H1 (cell line): Measurements from ENCODE around the gene RPIA. TPM values are rescaled to one million over a fixed set of nuclear protein-coding genes. Genes with fewer than 3 reads are reported as not detected.
A peak's percentile ranks its signal among the peaks of the same experiment; 100 is the strongest.

Experiments used
- CREB1 ChIP-seq: IDR thresholded peaks from 2 replicates; pipeline ENCODE4 v1.6.1; 2012; ENCODE audit warnings: inconsistent platforms
- EZH2 ChIP-seq: fragments of 200-600 bp; sonication (generic); IDR thresholded peaks from 2 replicates; pipeline ENCODE4 v1.7.1; 2012; ENCODE audit warnings: low read depth, mild to moderate bottlenecking, moderate library complexity, low read length, inconsistent platforms; ENCODE audit not compliant: severe bottlenecking
- MAX ChIP-seq: IDR thresholded peaks from 2 replicates; pipeline ENCODE4 v1.6.1; 2012; ENCODE audit warnings: inconsistent platforms
- POLR2AphosphoS5 ChIP-seq: IDR thresholded peaks from 2 replicates; pipeline ENCODE4 v1.6.1; 2011; ENCODE audit warnings: low read depth, low read length
- RBBP5 ChIP-seq: IDR thresholded peaks from 2 replicates; pipeline ENCODE4 v1.7.1; 2012; ENCODE audit warnings: low read depth, mild to moderate bottlenecking, inconsistent platforms, low read length, moderate library complexity, borderline replicate concordance
- RFX5 ChIP-seq: IDR thresholded peaks from 2 replicates; pipeline ENCODE4 v1.6.1; 2011; ENCODE audit warnings: low read depth, low read length, improper control_type of control experiment, borderline replicate concordance
- RNF2 ChIP-seq: fragments of 200-900, 300-1000 bp; sonication (generic); IDR thresholded peaks from 2 replicates; pipeline ENCODE4 v1.7.1; 2016; ENCODE audit warnings: borderline replicate concordance, low read depth, mild to moderate bottlenecking, antibody characterized with exemption, low read length; ENCODE audit not compliant: poor library complexity, severe bottlenecking; ENCODE audit errors: missing control alignments
- polyA plus RNA-seq, 7 experiments: library from polyadenylated mRNA; depleted of rRNA in 3 of 7; stranded (reverse) in 5 of 7; unstranded in 2 of 7; fragments of >200 nt in 5 of 7; fragments of 200-250 nt in 2 of 7; gene quantifications; 1 replicate in 5 of 7; 2 replicates in 1 of 7; 4 replicates in 1 of 7; pipeline versions ENCODE4 v1.2.1 to v1.2.3, GENCODE V29; 2011 to 2013; ENCODE audit warnings: missing spikeins in 2 of 7, mixed read lengths in 2 of 7
- total RNA-seq: library from RNA; stranded (reverse); fragmentation: NEBNext Ultra II Directional; extraction: Animal tissue kit (Norgen Biotek cat#: 25700); gene quantifications from 2 replicates; pipeline ENCODE4 v1.2.1, GENCODE V29; 2021

RPIA gene
- total and polyA plus RNA-seq, 2 of the 8 experiments (the other 6 are each of a cell fraction or from before 2014, with no cell fraction given): 13.1 to 24.0 TPM

- TF ChIP-seq EZH2: no peak
- TF ChIP-seq POLR2AphosphoS5: no peak
- TF ChIP-seq RBBP5: no peak
- 0 out of 2 replicates have a peak, but pooled peaks have one; percentile 8 for TF ChIP-seq CREB1
- peak; percentile 29 for TF ChIP-seq RNF2
- peak; percentile 84 for TF ChIP-seq MAX
- no peak for TF ChIP-seq RFX5
Measured at GRCh38 chr2:88764850-88765153, 73.3 kb downstream of the RPIA start (continued).
